Mesenchymal stem cell (in vitro differentiated cells and primary cell): ENCODE results near the gene KIRREL3.

Experiments
- DNase-seq: peaks from one replicate; pipeline ENCODE4 v3.0.0-alpha.2; 2013
- H2AFZ ChIP-seq: one replicate; pipeline ENCODE4 v1.6.1; 2013; ENCODE audit warnings: low read depth, mild to moderate bottlenecking, control low read depth, inconsistent platforms, low read length, moderate library complexity
- H2AK5ac ChIP-seq: 2 replicates; pipeline ENCODE4 v1.6.1; 2013; ENCODE audit warnings: low read length, moderate library complexity, mild to moderate bottlenecking, inconsistent platforms; ENCODE audit not compliant: severe bottlenecking
- H2BK120ac ChIP-seq: one replicate; pipeline ENCODE4 v1.6.1; 2013; ENCODE audit warnings: low read depth, mild to moderate bottlenecking, inconsistent platforms, low read length, moderate library complexity
- H2BK12ac ChIP-seq, 2 experiments: one replicate each; pipeline ENCODE4 v1.6.1; 2013; ENCODE audit warnings: inconsistent platforms in 2 of 2, low read length in 2 of 2, mild to moderate bottlenecking in 2 of 2, moderate library complexity in 2 of 2, control low read depth in 1 of 2
- H2BK15ac ChIP-seq: one replicate; pipeline ENCODE4 v1.6.1; 2013; ENCODE audit warnings: mild to moderate bottlenecking, low read depth, inconsistent platforms; ENCODE audit not compliant: poor library complexity, severe bottlenecking
- H2BK5ac ChIP-seq: 2 replicates; pipeline ENCODE4 v1.6.1; 2013; ENCODE audit warnings: low read depth, mild to moderate bottlenecking, low read length, control low read depth, inconsistent platforms; ENCODE audit not compliant: poor library complexity, severe bottlenecking
- H3K14ac ChIP-seq, 2 experiments: one replicate each; pipeline ENCODE4 v1.6.1; 2013; ENCODE audit warnings: inconsistent platforms in 2 of 2, low read length in 2 of 2, control low read depth in 1 of 2, mild to moderate bottlenecking in 1 of 2, moderate library complexity in 1 of 2
- H3K18ac ChIP-seq, 2 experiments: one replicate each; pipeline ENCODE4 v1.6.1; 2013; ENCODE audit warnings: inconsistent platforms in 2 of 2, low read length in 2 of 2, control low read depth in 1 of 2, low read depth in 1 of 2, mild to moderate bottlenecking in 1 of 2
- H3K23ac ChIP-seq, 2 experiments: one replicate each; pipeline ENCODE4 v1.6.1; 2013; ENCODE audit warnings: inconsistent platforms in 2 of 2, low read length in 2 of 2, mild to moderate bottlenecking in 2 of 2, moderate library complexity in 2 of 2, control low read depth in 1 of 2
- H3K27ac ChIP-seq: 2 replicates; pipeline ENCODE4 v1.5.1; 2013; ENCODE audit warnings: mild to moderate bottlenecking, moderate library complexity, low read length, control low read depth, inconsistent platforms; ENCODE audit not compliant: poor library complexity, severe bottlenecking
- H3K27me3 ChIP-seq, 2 experiments: 2 replicates each; pipeline versions ENCODE4 v1.6.1 to v1.7.0; 2013; ENCODE audit warnings: low read length in 2 of 2, mild to moderate bottlenecking in 2 of 2, moderate library complexity in 2 of 2, control low read depth in 1 of 2, inconsistent platforms in 1 of 2; ENCODE audit not compliant: control insufficient read depth in 1 of 2, insufficient read depth in 1 of 2
- H3K36me3 ChIP-seq, 2 experiments: 2 replicates each; pipeline versions ENCODE4 v1.6.1 to v1.7.0; 2013; ENCODE audit warnings: low read length in 2 of 2, control low read depth in 1 of 2, inconsistent platforms in 1 of 2, low read depth in 1 of 2, mild to moderate bottlenecking in 1 of 2; ENCODE audit not compliant: insufficient read depth in 2 of 2, control insufficient read depth in 1 of 2
- H3K4ac ChIP-seq, 2 experiments: one replicate each; pipeline ENCODE4 v1.6.1; 2013; ENCODE audit warnings: inconsistent platforms in 2 of 2, low read length in 2 of 2, mild to moderate bottlenecking in 2 of 2, moderate library complexity in 2 of 2, control low read depth in 1 of 2, low read depth in 1 of 2
- H3K4me1 ChIP-seq: 2 replicates; pipeline ENCODE4 v1.6.1; 2013; ENCODE audit warnings: low read depth, low read length, control low read depth; ENCODE audit not compliant: control insufficient read depth, insufficient read depth
- H3K4me2 ChIP-seq: 2 replicates; pipeline ENCODE4 v1.6.1; 2013; ENCODE audit warnings: low read length, mild to moderate bottlenecking, inconsistent platforms; ENCODE audit not compliant: poor library complexity, severe bottlenecking
- H3K4me3 ChIP-seq, 2 experiments: 2 replicates each; pipeline versions ENCODE4 v1.5.1 to v1.7.0; 2013; ENCODE audit warnings: low read length in 2 of 2, mild to moderate bottlenecking in 2 of 2, control low read depth in 1 of 2, low read depth in 1 of 2; ENCODE audit not compliant: insufficient read depth in 1 of 2
- H3K79me1 ChIP-seq: replicated peaks from 2 replicates; pipeline ENCODE4 v1.6.1; 2013; ENCODE audit warnings: mild to moderate bottlenecking, control low read depth, low read length, inconsistent platforms; ENCODE audit not compliant: poor library complexity, severe bottlenecking
- H3K9ac ChIP-seq: 2 replicates; pipeline ENCODE4 v1.7.0; 2013; ENCODE audit warnings: mild to moderate bottlenecking, low read length, moderate library complexity
- H3K9me3 ChIP-seq: 2 replicates; pipeline ENCODE4 v1.7.0; 2013; ENCODE audit warnings: mild to moderate bottlenecking, low read length; ENCODE audit not compliant: control insufficient read depth
- H4K8ac ChIP-seq: one replicate; pipeline ENCODE4 v1.6.1; 2013; ENCODE audit warnings: inconsistent platforms, mild to moderate bottlenecking, low read length, moderate library complexity
- H4K91ac ChIP-seq: one replicate; pipeline ENCODE4 v1.6.1; 2013; ENCODE audit warnings: mild to moderate bottlenecking, low read length, inconsistent platforms
- WGBS: methylation state at CpG from one replicate; pipeline ENCODE4 v1.1.7; 2013; ENCODE audit warnings: mixed read lengths; 5-methylcytosine and 5-hydroxymethylcytosine counted together

Gene KIRREL3

DNA sequence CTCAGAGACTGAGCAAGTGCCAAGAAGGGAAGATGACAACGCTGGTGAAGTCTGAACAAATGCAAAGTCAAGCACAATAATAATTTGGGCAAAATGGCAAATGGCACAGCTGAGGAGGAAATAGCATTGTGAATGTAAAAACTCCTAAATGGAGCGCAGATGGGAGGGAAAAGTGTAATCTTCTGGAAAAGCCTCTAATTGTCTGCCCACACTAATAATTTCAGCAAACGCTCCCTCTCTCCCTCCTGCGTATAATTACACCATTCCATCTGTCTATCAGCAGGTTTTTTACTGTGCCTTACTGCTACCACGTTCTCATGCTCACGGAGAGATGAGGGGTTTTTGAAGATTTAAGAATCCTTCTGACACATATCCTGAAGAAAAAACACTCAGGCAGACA is 302.6 kb downstream of the KIRREL3 start:
- peaks cover 0 to 3% of the 10 kb centered on the region in 2 experiments for H3K36me3 ChIP-seq
- no peak for DNase-seq
- H4K8ac ChIP-seq: no peak overlapping the region
- H3K14ac ChIP-seq: no peak overlapping the region
- no peak overlapping the region for H3K4me3 ChIP-seq
- no peak overlapping the region for H3K4me2 ChIP-seq
- H2AK5ac ChIP-seq: no peak overlapping the region
- H3K23ac ChIP-seq: no peak overlapping the region
- no peak overlapping the region for H3K9ac ChIP-seq
- peaks cover under 1% of the 10 kb centered on the region for H3K79me1 ChIP-seq
- no peak overlapping the region for H2AFZ ChIP-seq
- no peak overlapping the region for H3K4ac ChIP-seq
- no peak overlapping the region for H2BK12ac ChIP-seq
- no peak overlapping the region for H2BK5ac ChIP-seq
- no peak overlapping the region for H4K91ac ChIP-seq
- H2BK15ac ChIP-seq: no peak overlapping the region
- H3K4me1 ChIP-seq: peaks cover 5% of the 10 kb centered on the region
- no peak overlapping the region for H3K18ac ChIP-seq
- H3K9me3 ChIP-seq: peaks cover 4% of the 10 kb centered on the region
- no peaks in the 10 kb centered on the region for H3K27me3 ChIP-seq
- 64% methylated on average over 6 of the region's 6 CpGs for WGBS
- H3K27ac ChIP-seq: no peak overlapping the region
- H2BK120ac ChIP-seq: no peak overlapping the region

DNA sequence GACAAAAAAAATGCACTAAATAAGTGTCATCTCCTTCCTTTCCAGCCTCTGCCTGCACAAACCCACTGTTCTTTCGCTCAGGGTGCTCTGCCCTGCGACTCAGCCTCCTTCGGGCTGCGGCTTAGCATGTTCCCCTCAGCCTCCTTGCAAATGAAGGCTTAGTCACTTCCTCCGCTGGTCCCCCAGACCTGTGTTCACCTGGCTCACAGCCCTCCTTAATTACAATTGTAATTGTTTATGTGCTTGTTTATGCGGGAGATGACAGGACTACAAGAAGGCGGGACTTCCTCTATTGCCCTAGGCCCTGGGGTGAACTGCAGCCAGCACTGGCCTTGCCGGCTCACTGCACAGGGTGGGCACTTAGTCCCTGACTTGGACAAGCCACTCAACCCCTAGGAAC is 303.6 kb downstream of the KIRREL3 start:
- no peak for DNase-seq
- Histone ChIP-seq H3K27me3 (no peaks in the 10 kb centered on the region), H3K4ac (no peak overlapping the region)

DNA sequence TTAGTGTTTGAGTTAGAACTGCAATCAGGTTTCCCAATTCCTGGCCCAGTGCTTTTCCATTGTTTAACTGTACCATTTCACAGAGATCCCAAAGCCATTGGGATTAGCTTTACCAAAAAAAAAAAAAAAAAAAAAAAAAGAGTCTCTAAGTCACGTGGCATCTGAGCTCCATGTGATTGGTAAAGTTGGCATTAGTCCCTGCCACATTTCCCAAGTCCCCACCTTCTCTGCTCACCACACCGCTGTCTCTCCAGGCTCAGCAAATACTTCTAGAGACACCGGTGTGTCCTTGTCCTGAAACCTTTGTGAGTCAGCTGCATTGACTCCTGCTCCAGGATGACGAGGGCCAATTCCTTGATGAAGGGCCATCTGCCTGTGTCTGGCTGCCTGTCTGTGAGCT is 305.3 kb downstream of the KIRREL3 start:
- Histone ChIP-seq H2BK12ac (no peak overlapping the region), H3K4me2 (no peak overlapping the region), H4K91ac (no peak overlapping the region), H3K79me1 (peaks cover 1% of the 10 kb centered on the region), H2BK120ac (no peak overlapping the region), H4K8ac (no peak overlapping the region), H3K4me3 (no peak overlapping the region), H3K4ac (no peak overlapping the region), H2BK5ac (no peak overlapping the region), H2BK15ac (no peak overlapping the region), H2AFZ (no peak overlapping the region), H2AK5ac (no peak overlapping the region), H3K14ac (no peak overlapping the region), H3K36me3 (no peaks in the 10 kb centered on the region), H3K18ac (no peak overlapping the region), H3K23ac (no peak overlapping the region), H3K4me1 (no peaks in the 10 kb centered on the region), H3K9me3 (peaks cover 6% of the 10 kb centered on the region), H3K27me3 (no peaks in the 10 kb centered on the region), H3K9ac (no peak overlapping the region), H3K27ac (no peak overlapping the region)
- DNase-seq: no peak
- 71% methylated on average over 4 of the region's 4 CpGs for WGBS

More for the DNA sequence above, 303.6 kb downstream of the KIRREL3 start:
- 83% methylated on average over 7 of the region's 8 CpGs for WGBS
- no peak overlapping the region for H3K27ac ChIP-seq
- H2BK120ac ChIP-seq: no peak overlapping the region
- no peak overlapping the region for H3K18ac ChIP-seq
- H3K9me3 ChIP-seq: peaks cover 6% of the 10 kb centered on the region
- H2AFZ ChIP-seq: no peak overlapping the region
- no peak overlapping the region for H3K23ac ChIP-seq
- H2BK12ac ChIP-seq: no peak overlapping the region
- H3K4me3 ChIP-seq: no peak overlapping the region
- no peak overlapping the region for H2BK15ac ChIP-seq
- no peak overlapping the region for H2AK5ac ChIP-seq
- no peak overlapping the region for H3K14ac ChIP-seq
- no peaks in the 10 kb centered on the region for H3K36me3 ChIP-seq
- H3K4me2 ChIP-seq: no peak overlapping the region
- H3K4me1 ChIP-seq: peaks cover 1% of the 10 kb centered on the region
- H3K79me1 ChIP-seq: peaks cover 1% of the 10 kb centered on the region
- H4K8ac ChIP-seq: no peak overlapping the region
- no peak overlapping the region for H4K91ac ChIP-seq
- no peak overlapping the region for H3K9ac ChIP-seq
- H2BK5ac ChIP-seq: no peak overlapping the region

DNA sequence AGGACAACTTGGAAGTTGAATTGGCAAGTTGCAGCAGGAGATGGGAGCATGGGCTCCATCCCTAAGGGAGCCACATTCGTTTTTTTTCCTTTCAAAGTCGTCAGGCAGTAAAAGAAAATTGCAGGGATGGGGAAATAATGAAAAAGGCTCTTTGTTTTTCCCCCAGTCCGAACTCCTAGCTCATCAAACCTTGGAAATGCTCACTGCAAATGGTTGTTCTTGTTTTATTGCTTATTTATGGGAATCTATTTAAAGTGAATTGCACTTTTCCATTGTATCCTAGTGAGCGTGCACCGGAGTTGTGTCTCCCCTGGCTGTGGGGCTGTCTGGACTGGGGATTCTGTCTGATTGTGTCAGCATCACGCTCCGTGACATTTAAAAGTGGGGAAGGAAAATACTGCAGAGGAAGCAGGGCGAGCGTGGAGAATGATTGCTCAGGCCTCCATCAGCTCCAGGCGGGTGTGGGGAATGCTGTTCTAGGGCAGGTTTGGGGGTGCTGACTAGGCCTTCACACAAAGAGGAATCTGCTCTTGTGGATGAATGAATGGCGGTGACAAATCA is 306.4 kb downstream of the KIRREL3 start:
- no peak overlapping the region for H2AK5ac ChIP-seq
- no peaks in the 10 kb centered on the region for H3K27me3 ChIP-seq
- H4K8ac ChIP-seq: no peak overlapping the region
- no peak overlapping the region for H4K91ac ChIP-seq
- H3K4me1 ChIP-seq: no peaks in the 10 kb centered on the region
- no peak overlapping the region for H3K4me3 ChIP-seq
- H2BK120ac ChIP-seq: no peak overlapping the region
- no peak overlapping the region for H3K18ac ChIP-seq
- H2BK5ac ChIP-seq: no peak overlapping the region
- H3K9me3 ChIP-seq: peaks cover 6% of the 10 kb centered on the region
- H3K36me3 ChIP-seq: no peaks in the 10 kb centered on the region
- no peak overlapping the region for H2BK15ac ChIP-seq
- DNase-seq: no peak
- H3K79me1 ChIP-seq: peaks cover 1% of the 10 kb centered on the region
- H3K9ac ChIP-seq: no peak overlapping the region
- H3K4me2 ChIP-seq: no peak overlapping the region
- H2AFZ ChIP-seq: no peak overlapping the region
- H3K23ac ChIP-seq: no peak overlapping the region
- WGBS: 82% methylated on average over 10 of the region's 11 CpGs
- no peak overlapping the region for H2BK12ac ChIP-seq
- no peak overlapping the region for H3K4ac ChIP-seq
- no peak overlapping the region for H3K27ac ChIP-seq
- H3K14ac ChIP-seq: no peak overlapping the region
